ENCODE measurements around the gene GTF2H1.

The GTF2H1 gene

GRCh38 chr11:18364495-18365073 lies 42.2 kb downstream of the GTF2H1 start:
- Histone ChIP-seq H3K36me3 (ENCODE audit: insufficient read depth, low read length) (peaks cover 19% of the 10 kb centered on the region; the same call in 1 of the 2 replicates), H3K4me2 (ENCODE audit: low read depth, low read length, poor library complexity, severe bottlenecking) (no peak overlapping the region), H3K9me2 (replicated peaks; ENCODE audit: low read depth, low read length) (no peaks in the 10 kb centered on the region), H3K4me3 (ENCODE audit: low read length, poor library complexity, severe bottlenecking) (no peak overlapping the region), H3K4me1 (ENCODE audit: insufficient read depth, low read length, poor library complexity, severe bottlenecking) (peaks cover 50% of the 10 kb centered on the region), H3K79me2 (ENCODE audit: insufficient read depth, low read length) (no peaks in the 10 kb centered on the region; the same call in 1 of the 2 replicates), H4K20me1 (ENCODE audit: insufficient read depth, low read length, poor library complexity, severe bottlenecking) (no peaks in the 10 kb centered on the region), H3K9me3 (ENCODE audit: insufficient read depth, low read depth, low read length) (no peaks in the 10 kb centered on the region), H3K27me3 (ENCODE audit: insufficient read depth, low read length, poor library complexity, severe bottlenecking) (no peaks in the 10 kb centered on the region), H2AFZ (ENCODE audit: low read length) (no peak overlapping the region), H3F3A (ENCODE audit: low read depth) (no peaks in the 10 kb centered on the region), H3K9ac (ENCODE audit: low read depth, low read length, poor library complexity, severe bottlenecking) (no peak overlapping the region)
- no peak for TF ChIP-seq CTCF (conservative IDR thresholded peaks at IDR 0.05; ENCODE audit: low read length)
- TF ChIP-seq EZH2phosphoT487 (IDR thresholded peaks at IDR 0.05; ENCODE audit: borderline replicate concordance), result no peak

GRCh38 chr11:18365741-18366140 lies 43.4 kb downstream of the GTF2H1 start:
- Histone ChIP-seq H3K9me3 (ENCODE audit: insufficient read depth, low read depth, low read length) (no peaks in the 10 kb centered on the region), H3K27me3 (ENCODE audit: insufficient read depth, low read length, poor library complexity, severe bottlenecking) (no peaks in the 10 kb centered on the region), H3F3A (ENCODE audit: low read depth) (no peaks in the 10 kb centered on the region), H3K36me3 (ENCODE audit: insufficient read depth, low read length) (peaks cover 19% of the 10 kb centered on the region; the same call in 1 of the 2 replicates), H3K4me1 (ENCODE audit: insufficient read depth, low read length, poor library complexity, severe bottlenecking) (peaks cover 54% of the 10 kb centered on the region), H3K4me3 (ENCODE audit: low read length, poor library complexity, severe bottlenecking) (peak overlapping the region; percentile 54), H3K9me2 (replicated peaks; ENCODE audit: low read depth, low read length) (no peaks in the 10 kb centered on the region), H3K9ac (ENCODE audit: low read depth, low read length, poor library complexity, severe bottlenecking) (peak overlapping the region; percentile 42), H3K4me2 (ENCODE audit: low read depth, low read length, poor library complexity, severe bottlenecking) (peak overlapping the region; percentile 65), H3K79me2 (ENCODE audit: insufficient read depth, low read length) (no peaks in the 10 kb centered on the region; the same call in 1 of the 2 replicates), H4K20me1 (ENCODE audit: insufficient read depth, low read length, poor library complexity, severe bottlenecking) (no peaks in the 10 kb centered on the region), H2AFZ (ENCODE audit: low read length) (no peak overlapping the region)
- no peak for TF ChIP-seq CTCF (conservative IDR thresholded peaks at IDR 0.05; ENCODE audit: low read length)
- no peak for TF ChIP-seq EZH2phosphoT487 (IDR thresholded peaks at IDR 0.05; ENCODE audit: borderline replicate concordance)

GRCh38 chr11:18366286-18366685 lies 43.9 kb downstream of the GTF2H1 start:
- Histone ChIP-seq H3K9me2 (replicated peaks; ENCODE audit: low read depth, low read length) (no peaks in the 10 kb centered on the region), H3F3A (ENCODE audit: low read depth) (no peaks in the 10 kb centered on the region), H2AFZ (ENCODE audit: low read length) (no peak overlapping the region), H3K4me1 (ENCODE audit: insufficient read depth, low read length, poor library complexity, severe bottlenecking) (peaks cover 58% of the 10 kb centered on the region), H3K4me2 (ENCODE audit: low read depth, low read length, poor library complexity, severe bottlenecking) (peak overlapping the region; percentile 65), H3K79me2 (ENCODE audit: insufficient read depth, low read length) (no peaks in the 10 kb centered on the region; the same call in 1 of the 2 replicates), H4K20me1 (ENCODE audit: insufficient read depth, low read length, poor library complexity, severe bottlenecking) (no peaks in the 10 kb centered on the region), H3K36me3 (ENCODE audit: insufficient read depth, low read length) (peaks cover 19% of the 10 kb centered on the region; the same call in 1 of the 2 replicates), H3K9me3 (ENCODE audit: insufficient read depth, low read depth, low read length) (no peaks in the 10 kb centered on the region), H3K9ac (ENCODE audit: low read depth, low read length, poor library complexity, severe bottlenecking) (peak overlapping the region; percentile 42), H3K4me3 (ENCODE audit: low read length, poor library complexity, severe bottlenecking) (peak overlapping the region; percentile 54), H3K27me3 (ENCODE audit: insufficient read depth, low read length, poor library complexity, severe bottlenecking) (no peaks in the 10 kb centered on the region)
- TF ChIP-seq CTCF (conservative IDR thresholded peaks at IDR 0.05; ENCODE audit: low read length) (no peak), EZH2phosphoT487 (IDR thresholded peaks at IDR 0.05; ENCODE audit: borderline replicate concordance) (no peak)
